Vagina (tissue), 2 donors: ENCODE data around the gene CELF4. TPM values are rescaled to one million over a fixed set of nuclear protein-coding genes. Genes with fewer than 3 reads are reported as not detected.

Experiments used
- DNase-seq, 2 donors: peaks; one replicate each; pipeline ENCODE4 v3.0.0-alpha.2; 2017; ENCODE audit errors: extremely low spot score in 2 of 2
- H3K27ac ChIP-seq: fragments of 200-600 bp; sonication (generic); one replicate; pipeline ENCODE4 v1.5.1; 2019
- H3K27me3 ChIP-seq: fragments of 200-600 bp; sonication (generic); one replicate; pipeline ENCODE4 v1.5.1; 2019
- H3K36me3 ChIP-seq, 2 donors: fragments of 200-600 bp; sonication (generic); one replicate each; pipeline ENCODE4 v1.5.1; 2017 to 2019
- H3K4me1 ChIP-seq: fragments of 200-600 bp; sonication (generic); one replicate; pipeline ENCODE4 v1.5.1; 2019
- H3K4me3 ChIP-seq, 2 donors: fragments of 200-600 bp; sonication (generic); 1 replicate in 1 of 2; 2 replicates in 1 of 2; pipeline ENCODE4 v1.5.1; 2016 to 2019
- H3K9me3 ChIP-seq: fragments of 200-600 bp; sonication (generic); one replicate; pipeline ENCODE4 v1.5.1; 2019
- POLR2A ChIP-seq, 2 donors: fragments of 450-650 bp; IDR thresholded peaks; one replicate each; pipeline ENCODE4 v1.6.1; 2017; ENCODE audit warnings: antibody characterized with exemption in 2 of 2, mild to moderate bottlenecking in 2 of 2, moderate library complexity in 2 of 2
- POLR2AphosphoS5 ChIP-seq, 2 donors: sonication (generic); formaldehyde crosslinking; IDR thresholded peaks; one replicate each; pipeline ENCODE4 v1.9.0; 2017; ENCODE audit warnings: antibody characterized with exemption in 2 of 2, mild to moderate bottlenecking in 2 of 2, low read depth in 1 of 2; ENCODE audit not compliant: insufficient read depth in 1 of 2
- intact Hi-C: fragments of 100-400 bp; cut with DNase I; formaldehyde crosslinking; loops from one replicate; pipeline ENCODE4 v1.15.1; 2023
- total RNA-seq: library from RNA; depleted of rRNA; stranded (reverse); fragments of >200 nt; gene quantifications from one replicate; pipeline ENCODE4 v1.2.3, GENCODE V29; 2016
- TF ChIP-seq, protein P1 (sequence below), 3 experiments: fragments of 450-650 bp in 2 of 3; fragments of 200-600 bp in 1 of 3; sonication (generic) in 1 of 3; IDR thresholded peaks; one replicate each; pipeline ENCODE4 v1.5.1; 2017 to 2019; ENCODE audit warnings: antibody characterized with exemption in 3 of 3, mild to moderate bottlenecking in 2 of 3, moderate library complexity in 2 of 3

The CELF4 gene
- total RNA-seq, 1 donor from 2014 or later: 2.2 TPM

DNA sequence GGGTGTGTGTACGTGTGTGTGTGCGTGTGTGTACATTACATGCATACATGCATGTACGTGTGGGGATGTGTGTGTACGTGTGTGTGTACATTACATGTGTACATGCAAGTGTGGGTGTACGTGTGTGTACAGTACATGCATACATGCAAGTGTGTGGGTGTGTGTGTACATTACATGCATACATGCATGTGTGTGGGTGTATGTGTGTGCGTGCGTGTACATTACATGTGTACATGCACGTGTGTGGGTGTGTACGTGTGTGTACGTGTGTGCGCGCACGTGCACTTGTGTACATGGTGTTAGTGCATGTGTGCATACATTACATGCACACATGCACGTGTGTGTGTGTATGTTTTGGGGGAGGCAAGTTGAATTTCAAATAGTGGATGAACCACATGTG, 300.6 kb downstream of the CELF4 start:
- no peaks in the 10 kb centered on the region for H3K36me3 ChIP-seq
- H3K4me3 ChIP-seq: no peak overlapping the region
- TF ChIP-seq POLR2AphosphoS5 (IDR thresholded peaks at IDR 0.05; ENCODE audit: insufficient read depth in 1 of 2, low read depth in 1 of 2) (no peak), POLR2A (IDR thresholded peaks at IDR 0.05) (no peak)
- TF ChIP-seq, protein P1, sequence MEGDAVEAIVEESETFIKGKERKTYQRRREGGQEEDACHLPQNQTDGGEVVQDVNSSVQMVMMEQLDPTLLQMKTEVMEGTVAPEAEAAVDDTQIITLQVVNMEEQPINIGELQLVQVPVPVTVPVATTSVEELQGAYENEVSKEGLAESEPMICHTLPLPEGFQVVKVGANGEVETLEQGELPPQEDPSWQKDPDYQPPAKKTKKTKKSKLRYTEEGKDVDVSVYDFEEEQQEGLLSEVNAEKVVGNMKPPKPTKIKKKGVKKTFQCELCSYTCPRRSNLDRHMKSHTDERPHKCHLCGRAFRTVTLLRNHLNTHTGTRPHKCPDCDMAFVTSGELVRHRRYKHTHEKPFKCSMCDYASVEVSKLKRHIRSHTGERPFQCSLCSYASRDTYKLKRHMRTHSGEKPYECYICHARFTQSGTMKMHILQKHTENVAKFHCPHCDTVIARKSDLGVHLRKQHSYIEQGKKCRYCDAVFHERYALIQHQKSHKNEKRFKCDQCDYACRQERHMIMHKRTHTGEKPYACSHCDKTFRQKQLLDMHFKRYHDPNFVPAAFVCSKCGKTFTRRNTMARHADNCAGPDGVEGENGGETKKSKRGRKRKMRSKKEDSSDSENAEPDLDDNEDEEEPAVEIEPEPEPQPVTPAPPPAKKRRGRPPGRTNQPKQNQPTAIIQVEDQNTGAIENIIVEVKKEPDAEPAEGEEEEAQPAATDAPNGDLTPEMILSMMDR (IDR thresholded peaks at IDR 0.05): no peak
- intact Hi-C loops: no loop called here
- H3K9me3 ChIP-seq: no peaks in the 10 kb centered on the region
- DNase-seq: no peak
- H3K4me1 ChIP-seq: no peaks in the 10 kb centered on the region
- H3K27ac ChIP-seq: no peak overlapping the region
- no peaks in the 10 kb centered on the region for H3K27me3 ChIP-seq

DNA sequence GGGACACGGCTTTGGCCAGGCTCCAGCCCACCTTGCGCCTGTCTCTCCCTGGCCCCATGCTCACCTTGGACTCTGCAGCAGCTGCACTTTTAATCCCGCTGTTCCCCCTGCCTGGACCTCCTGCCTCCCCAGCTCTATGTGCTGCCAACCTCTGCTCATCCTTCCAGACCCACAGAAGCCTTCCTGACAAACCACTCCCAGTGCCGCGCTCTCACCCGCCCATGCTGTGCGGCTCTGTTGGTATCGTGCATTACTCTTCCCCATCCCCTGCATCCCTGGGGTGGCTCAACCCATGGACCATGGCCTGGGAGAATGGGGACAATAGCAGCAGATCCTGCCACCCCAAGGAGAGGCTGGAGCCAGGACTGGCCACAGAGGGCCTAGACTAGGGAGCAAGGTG, 303.6 kb downstream of the CELF4 start:
- DNase-seq: no peak
- Histone ChIP-seq H3K27me3 (no peaks in the 10 kb centered on the region), H3K9me3 (no peaks in the 10 kb centered on the region), H3K4me3 (no peak overlapping the region), H3K4me1 (no peaks in the 10 kb centered on the region), H3K36me3 (no peaks in the 10 kb centered on the region), H3K27ac (no peak overlapping the region)
- intact Hi-C loops: no loop called here
- no peak for TF ChIP-seq POLR2AphosphoS5 (IDR thresholded peaks at IDR 0.05; ENCODE audit: insufficient read depth in 1 of 2, low read depth in 1 of 2)
- TF ChIP-seq POLR2A (IDR thresholded peaks at IDR 0.05): no peak

DNA sequence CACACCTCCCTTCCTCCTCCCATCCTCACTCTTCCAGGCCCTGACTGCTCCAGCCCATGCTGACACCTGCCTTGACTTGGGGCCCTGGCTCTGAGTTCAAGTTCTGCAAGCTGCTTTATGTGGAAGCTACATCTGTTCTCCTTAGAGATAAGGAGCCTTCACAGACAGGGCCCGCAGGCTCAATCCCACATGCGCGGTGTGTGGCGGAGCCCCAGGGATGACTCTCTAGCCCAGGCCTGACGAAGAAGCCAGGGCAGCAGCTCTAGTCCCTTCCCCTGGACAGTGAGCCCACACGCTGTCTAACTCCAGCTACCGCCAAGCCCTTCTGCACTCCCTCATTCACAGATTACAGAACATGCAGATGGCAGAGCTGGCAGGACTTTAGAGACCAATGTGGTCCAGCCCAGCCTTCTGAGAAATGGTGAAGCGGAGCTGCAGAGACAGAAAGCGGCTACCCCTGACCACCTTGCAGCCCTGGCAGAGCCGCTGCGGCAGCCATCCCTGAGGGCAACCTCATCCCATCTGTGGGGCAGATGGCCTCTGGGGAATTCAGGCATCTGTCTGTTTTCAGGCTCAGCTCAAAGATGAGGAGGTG, 304.3 kb downstream of the CELF4 start:
- Histone ChIP-seq H3K27me3 (no peaks in the 10 kb centered on the region), H3K27ac (no peak overlapping the region), H3K4me1 (no peaks in the 10 kb centered on the region), H3K4me3 (no peak overlapping the region), H3K36me3 (no peaks in the 10 kb centered on the region), H3K9me3 (no peaks in the 10 kb centered on the region)
- DNase-seq: no peak
- TF ChIP-seq POLR2A (IDR thresholded peaks at IDR 0.05): no peak
- intact Hi-C loops: no loop called here

DNA sequence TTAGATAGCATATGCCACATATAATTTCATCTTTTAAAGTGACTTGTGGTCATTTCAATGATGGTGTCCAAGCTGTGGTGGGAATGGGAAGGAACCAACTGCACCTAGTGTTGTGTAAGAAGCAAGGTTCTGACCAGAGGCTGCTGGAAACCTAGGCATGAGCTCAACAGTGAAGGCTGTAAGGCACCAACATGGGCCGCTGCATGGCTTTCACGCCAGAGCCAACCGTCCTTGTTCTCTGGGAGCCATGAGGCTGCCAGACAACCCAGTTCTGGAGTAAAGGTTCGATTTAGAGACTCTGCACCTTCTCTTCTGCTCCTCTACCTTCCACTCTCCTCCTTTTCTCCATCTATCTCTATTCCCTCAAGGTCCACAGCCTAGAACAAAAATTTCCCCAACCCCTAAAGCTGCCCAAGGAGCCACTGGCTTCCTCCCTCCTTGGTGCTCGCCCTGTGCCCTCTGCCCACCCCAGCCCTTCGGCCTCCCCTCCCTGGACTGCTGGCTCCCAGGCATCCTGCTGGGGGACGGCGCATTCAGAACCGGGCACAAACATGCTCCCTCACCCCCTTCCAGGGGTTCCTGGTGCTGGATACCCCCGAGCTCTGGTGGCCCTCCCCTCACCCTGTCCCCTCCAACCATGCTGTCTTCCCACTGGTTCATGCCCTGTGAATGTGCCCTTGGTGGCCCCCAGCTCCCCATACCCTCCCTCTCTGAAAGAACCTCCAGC, 305.1 kb downstream of the CELF4 start:
- TF ChIP-seq POLR2AphosphoS5 (IDR thresholded peaks at IDR 0.05; ENCODE audit: insufficient read depth in 1 of 2, low read depth in 1 of 2) (no peak), POLR2A (IDR thresholded peaks at IDR 0.05) (no peak)
- TF ChIP-seq, protein P1 (IDR thresholded peaks at IDR 0.05): no peak
- intact Hi-C loops: no loop called here
- Histone ChIP-seq H3K27ac (no peak overlapping the region), H3K4me1 (no peaks in the 10 kb centered on the region), H3K9me3 (no peaks in the 10 kb centered on the region), H3K27me3 (no peaks in the 10 kb centered on the region), H3K4me3 (no peak overlapping the region), H3K36me3 (no peaks in the 10 kb centered on the region)
- DNase-seq: no peak

DNA sequence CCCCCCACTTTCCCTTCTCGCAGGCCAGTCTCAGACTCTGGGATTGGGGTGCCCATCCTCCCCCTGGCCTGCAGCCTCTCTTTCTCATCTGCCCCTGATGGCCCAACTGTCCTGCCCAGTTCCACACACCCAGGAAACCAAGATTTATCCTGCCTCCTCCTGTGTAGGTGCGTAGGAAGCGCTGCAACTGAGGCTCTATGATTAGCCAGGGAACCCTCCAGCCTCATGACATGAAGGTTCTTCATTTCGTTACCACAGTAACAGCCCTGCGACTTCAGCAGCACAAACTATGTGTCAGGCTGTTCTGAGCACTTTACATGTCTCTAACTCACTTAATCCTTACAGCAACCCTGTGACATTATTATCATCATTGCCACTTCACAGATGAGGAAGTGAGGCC, 305.9 kb downstream of the CELF4 start:
- Histone ChIP-seq H3K4me3 (no peak overlapping the region), H3K9me3 (no peaks in the 10 kb centered on the region), H3K27ac (no peak overlapping the region), H3K36me3 (no peaks in the 10 kb centered on the region), H3K27me3 (no peaks in the 10 kb centered on the region), H3K4me1 (peaks cover 1% of the 10 kb centered on the region)
- TF ChIP-seq, protein P1 (IDR thresholded peaks at IDR 0.05): no peak
- no peak for TF ChIP-seq POLR2A (IDR thresholded peaks at IDR 0.05)
- no peak for TF ChIP-seq POLR2AphosphoS5 (IDR thresholded peaks at IDR 0.05; ENCODE audit: insufficient read depth in 1 of 2, low read depth in 1 of 2)
- intact Hi-C loops: loop anchor here (5.0 kb wide), 1 partner anchor 1618 kb away; no protein-coding TSS in a partner anchor
- DNase-seq: no peak

DNA sequence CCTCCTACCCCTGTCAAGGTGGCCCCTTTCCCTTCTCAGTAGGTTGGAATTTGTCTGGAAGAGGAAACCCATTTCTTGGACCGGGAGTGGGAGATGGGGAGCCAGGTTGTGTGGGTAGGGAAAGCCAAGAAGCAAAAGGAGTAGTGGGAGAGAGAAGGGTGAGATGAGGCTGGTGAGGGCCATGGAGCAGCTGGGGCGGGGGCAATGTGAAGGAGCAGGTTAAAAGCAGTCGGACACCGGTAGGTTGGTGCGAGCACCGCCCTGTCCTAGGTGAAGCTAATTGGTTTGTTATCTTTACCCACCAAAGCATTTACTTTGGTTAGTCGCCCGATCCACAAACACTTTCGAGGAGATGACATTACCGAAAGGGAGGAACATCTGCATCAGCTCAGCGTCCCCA, 306.8 kb downstream of the CELF4 start:
- Histone ChIP-seq H3K9me3 (no peaks in the 10 kb centered on the region), H3K4me1 (peaks cover 8% of the 10 kb centered on the region), H3K27ac (no peak overlapping the region), H3K27me3 (no peaks in the 10 kb centered on the region), H3K4me3 (no peak overlapping the region), H3K36me3 (no peaks in the 10 kb centered on the region)
- no peak for DNase-seq
- intact Hi-C loops: loop anchor here (5.0 kb wide), 1 partner anchor 1618 kb away; no protein-coding TSS in a partner anchor
- TF ChIP-seq POLR2A (IDR thresholded peaks at IDR 0.05) (no peak), POLR2AphosphoS5 (IDR thresholded peaks at IDR 0.05; ENCODE audit: insufficient read depth in 1 of 2, low read depth in 1 of 2) (no peak)
- TF ChIP-seq, protein P1 (IDR thresholded peaks at IDR 0.05): no peak
